A549 treated with Mapracorat at 1 μM for 4 hours (cell line): Measurements from ENCODE around the gene INA. TPM values are rescaled to one million over a fixed set of nuclear protein-coding genes. Genes with fewer than 3 reads are reported as not detected.

Experiments used
- total RNA-seq: library from RNA; stranded (reverse); fragments of 200-300 nt; extraction: Qiagen RNA extraction; gene quantifications from 5 replicates; pipeline ENCODE4 v1.2.3, GENCODE V29; 2022

INA gene
- total RNA-seq, result 18.3 to 27.6 TPM (median 21.0 TPM) in 5 replicates

DNA sequence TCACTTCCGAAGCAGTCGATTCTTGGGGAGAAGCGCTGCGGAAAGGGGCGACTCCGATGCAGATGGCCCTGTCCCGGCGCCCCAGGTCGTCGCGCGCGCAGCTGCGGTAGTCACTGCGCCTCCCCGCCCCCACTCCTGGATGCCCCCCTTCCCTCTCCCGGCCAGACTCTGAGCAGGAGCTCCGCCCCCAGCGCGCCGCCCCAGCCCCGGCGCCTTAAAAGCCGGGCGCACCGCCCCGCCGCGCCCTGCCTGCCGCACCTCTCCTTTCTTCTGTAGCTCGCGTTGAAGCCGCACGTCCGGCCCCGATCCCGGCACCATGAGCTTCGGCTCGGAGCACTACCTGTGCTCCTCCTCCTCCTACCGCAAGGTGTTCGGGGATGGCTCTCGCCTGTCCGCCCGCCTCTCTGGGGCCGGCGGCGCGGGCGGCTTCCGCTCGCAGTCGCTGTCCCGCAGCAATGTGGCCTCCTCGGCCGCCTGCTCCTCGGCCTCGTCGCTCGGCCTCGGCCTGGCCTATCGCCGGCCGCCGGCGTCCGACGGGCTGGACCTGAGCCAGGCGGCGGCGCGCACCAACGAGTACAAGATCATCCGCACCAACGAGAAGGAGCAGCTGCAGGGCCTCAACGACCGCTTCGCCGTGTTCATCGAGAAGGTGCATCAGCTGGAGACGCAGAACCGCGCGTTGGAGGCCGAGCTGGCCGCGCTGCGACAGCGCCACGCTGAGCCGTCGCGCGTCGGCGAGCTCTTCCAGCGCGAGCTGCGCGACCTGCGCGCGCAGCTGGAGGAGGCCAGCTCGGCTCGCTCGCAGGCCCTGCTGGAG is at the start of gene INA:
Gene INA (plus strand): TSS at position 243 of the 817 bp plus-strand sequence. CDS start 74 bp downstream, at position 317.

DNA sequence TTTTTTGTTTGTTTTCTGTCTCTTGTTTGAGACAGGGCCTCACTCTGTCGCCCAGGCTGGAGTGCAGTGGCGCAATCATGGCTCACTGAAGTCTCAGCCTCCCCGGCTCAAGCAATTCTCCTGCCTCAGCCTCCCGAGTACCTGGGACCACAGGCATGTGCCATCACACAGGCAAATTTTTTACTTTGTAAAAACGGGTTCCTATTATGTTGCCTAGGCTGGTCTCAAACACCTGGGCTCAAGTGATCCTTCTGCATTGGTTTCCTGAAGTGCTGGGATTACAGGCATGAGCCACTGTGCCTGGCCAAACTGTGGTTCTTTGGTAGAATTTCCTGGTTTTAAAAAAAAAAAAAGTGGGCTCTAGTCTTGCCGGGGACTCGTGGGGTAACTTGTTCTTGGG is 31.4 kb upstream of the INA start, which contains the start of gene RPEL1:
Gene RPEL1 (plus strand): TSS at position 301 of the 400 bp plus-strand sequence. CDS start 110 bp downstream, outside the sequence.

Other genes with a start within 250 kb of the INA start
- 67.7 to 76.0 TPM (median 72.3 TPM) in 5 replicates for gene NT5C2, start 83.9 kb upstream of the INA start, total RNA-seq
- 0.07 TPM in 1 of 5 replicates, not detected in the others for gene RPEL1, start 31.3 kb upstream of the INA start, total RNA-seq
- 11.2 to 11.9 TPM (median 11.5 TPM) in 5 replicates for gene PCGF6, start 74.0 kb downstream of the INA start, total RNA-seq
- gene TAF5, start 90.8 kb downstream of the INA start, total RNA-seq, result 2.7 to 3.4 TPM (median 3.1 TPM) in 5 replicates
- gene ATP5MK, start 119.3 kb downstream of the INA start, total RNA-seq, result 477 to 606 TPM (median 519 TPM) in 5 replicates
- 30.4 to 42.4 TPM (median 39.2 TPM) in 5 replicates for gene PDCD11, start 119.5 kb downstream of the INA start, total RNA-seq
- gene CALHM2, start 175.2 kb downstream of the INA start, total RNA-seq, result 3.1 to 6.6 TPM (median 4.9 TPM) in 5 replicates
- gene CALHM1, start 181.8 kb downstream of the INA start, total RNA-seq, result 0.04 TPM in 1 of 5 replicates, not detected in the others
- gene CALHM3, start 202.1 kb downstream of the INA start, total RNA-seq, result 0.17 to 0.53 TPM (median 0.30 TPM) in 5 replicates
- gene NEURL1, start 216.6 kb downstream of the INA start, total RNA-seq, result 0.52 to 0.87 TPM (median 0.62 TPM) in 5 replicates